Peyer's patch (tissue), 4 donors: ENCODE data around the gene CHD9. TPM values are rescaled to one million over a fixed set of nuclear protein-coding genes. Genes with fewer than 3 reads are reported as not detected.
"Not testable (repeated sequence)": the region's sequence is repeated elsewhere in the genome, so short reads cannot be mapped to it uniquely, and the experiment has no call there.

Source experiments
- DNase-seq, 3 donors: peaks; one replicate each; pipeline ENCODE4 v3.0.0-alpha.2; 2017 to 2019
- H3K27ac ChIP-seq, 4 donors: fragments of 200-600 bp; sonication (generic); one replicate each; pipeline ENCODE4 v1.5.1; 2016 to 2019
- H3K27me3 ChIP-seq, 2 donors: fragments of 200-600 bp; sonication (generic); one replicate each; pipeline ENCODE4 v1.5.1; 2019
- H3K36me3 ChIP-seq, 3 donors: fragments of 200-600 bp; sonication (generic); one replicate each; pipeline ENCODE4 v1.5.1; 2016 to 2019
- H3K4me1 ChIP-seq, 4 donors: fragments of 200-600 bp; sonication (generic); one replicate each; pipeline ENCODE4 v1.5.1; 2016 to 2019
- H3K4me3 ChIP-seq, 4 donors: fragments of 200-600 bp; sonication (generic); 1 replicate in 3 of 4; 2 replicates in 1 of 4; pipeline ENCODE4 v1.5.1; 2016 to 2019; ENCODE audit warnings: mild to moderate bottlenecking in 1 of 4
- H3K9me3 ChIP-seq, 4 donors: fragments of 200-600 bp; sonication (generic); one replicate each; pipeline ENCODE4 v1.5.1; 2016 to 2019; ENCODE audit warnings: mild to moderate bottlenecking in 1 of 4
- CTCF ChIP-seq, 6 experiments: fragments of 450-650 bp in 4 of 6; fragments of 200-600 bp in 2 of 6; sonication (generic) in 1 of 6; IDR thresholded peaks; one replicate each; pipeline ENCODE4 v1.5.1; 2017 to 2019; ENCODE audit warnings: antibody characterized with exemption in 6 of 6, mild to moderate bottlenecking in 3 of 6, moderate library complexity in 1 of 6
- POLR2A ChIP-seq, 2 donors: fragments of 450-650 bp; IDR thresholded peaks; one replicate each; pipeline ENCODE4 v1.5.1; 2017; ENCODE audit warnings: antibody characterized with exemption in 2 of 2, mild to moderate bottlenecking in 2 of 2, moderate library complexity in 2 of 2
- total RNA-seq, 4 donors: library from RNA; depleted of rRNA; stranded (reverse); fragments of >200 nt; gene quantifications; one replicate each; pipeline ENCODE4 v1.1.0, GENCODE V29; 2016

CHD9 gene
- total RNA-seq, 4 donors from 2014 or later: 48.4 to 187 (median 79.3) TPM

- no peak for DNase-seq
Observed at GRCh38 chr16:53266156-53266555, 211.4 kb downstream of the CHD9 start.

GRCh38 chr16:53278498-53278897 is 223.7 kb downstream of the CHD9 start:
- DNase-seq, H3K4me1 ChIP-seq, H3K27ac ChIP-seq, H3K4me3 ChIP-seq, H3K9me3 ChIP-seq, H3K27me3 ChIP-seq: not testable (repeated sequence)
- peaks cover 0 to 61% (median 0%) of the 10 kb centered on the region in 3 donors for H3K36me3 ChIP-seq

More at GRCh38 chr16:53266156-53266555, 211.4 kb downstream of the CHD9 start:
- no peaks in the 10 kb centered on the region for H3K27me3 ChIP-seq
- H3K27ac ChIP-seq: no peak overlapping the region
- peaks cover 0 to 77% (median 0%) of the 10 kb centered on the region in 3 donors for H3K36me3 ChIP-seq
- TF ChIP-seq POLR2A (IDR thresholded peaks at IDR 0.05): no peak
- no peak for TF ChIP-seq CTCF (IDR thresholded peaks at IDR 0.05)
- no peaks in the 10 kb centered on the region for H3K9me3 ChIP-seq
- no peaks in the 10 kb centered on the region for H3K4me1 ChIP-seq
- H3K4me3 ChIP-seq: no peak overlapping the region

GRCh38 chr16:53281280-53281679 is 226.5 kb downstream of the CHD9 start:
- H3K4me1 ChIP-seq: no peaks in the 10 kb centered on the region
- H3K36me3 ChIP-seq: peaks cover 0 to 43% (median 0%) of the 10 kb centered on the region in 3 donors
- TF ChIP-seq POLR2A (IDR thresholded peaks at IDR 0.05) (no peak), CTCF (IDR thresholded peaks at IDR 0.05) (no peak)
- no peak overlapping the region for H3K27ac ChIP-seq
- no peaks in the 10 kb centered on the region for H3K9me3 ChIP-seq
- H3K4me3 ChIP-seq: no peak overlapping the region
- no peaks in the 10 kb centered on the region for H3K27me3 ChIP-seq
- no peak for DNase-seq

GRCh38 chr16:53281859-53282258 is 227.1 kb downstream of the CHD9 start:
- DNase-seq: no peak
- H3K9me3 ChIP-seq: no peaks in the 10 kb centered on the region
- no peak overlapping the region for H3K4me3 ChIP-seq
- H3K36me3 ChIP-seq: peaks cover 0 to 43% (median 0%) of the 10 kb centered on the region in 3 donors
- no peak for TF ChIP-seq POLR2A (IDR thresholded peaks at IDR 0.05)
- TF ChIP-seq CTCF (IDR thresholded peaks at IDR 0.05): no peak
- H3K27me3 ChIP-seq: no peaks in the 10 kb centered on the region
- H3K4me1 ChIP-seq: no peaks in the 10 kb centered on the region
- H3K27ac ChIP-seq: no peak overlapping the region

GRCh38 chr16:53282328-53282727 is 227.5 kb downstream of the CHD9 start:
- Histone ChIP-seq H3K27ac (no peak overlapping the region), H3K36me3 (peaks cover 0 to 43% (median 0%) of the 10 kb centered on the region in 3 donors), H3K27me3 (no peaks in the 10 kb centered on the region), H3K4me3 (no peak overlapping the region), H3K4me1 (no peaks in the 10 kb centered on the region), H3K9me3 (no peaks in the 10 kb centered on the region)
- DNase-seq: no peak
- no peak for TF ChIP-seq POLR2A (IDR thresholded peaks at IDR 0.05)
- no peak for TF ChIP-seq CTCF (IDR thresholded peaks at IDR 0.05)

- no peak for DNase-seq
- no peak overlapping the region for H3K27ac ChIP-seq
- H3K9me3 ChIP-seq: no peaks in the 10 kb centered on the region
- no peak for TF ChIP-seq POLR2A (IDR thresholded peaks at IDR 0.05)
- TF ChIP-seq CTCF (IDR thresholded peaks at IDR 0.05): peak in 4 of 6 experiments; percentile 37 to 66 (median 62)
- H3K4me1 ChIP-seq: no peaks in the 10 kb centered on the region
- H3K4me3 ChIP-seq: no peak overlapping the region
- peaks cover 0 to 43% (median 0%) of the 10 kb centered on the region in 3 donors for H3K36me3 ChIP-seq
- H3K27me3 ChIP-seq: no peaks in the 10 kb centered on the region
Observed at GRCh38 chr16:53282975-53283946, 228.5 kb downstream of the CHD9 start.
